Lower leg skin (tissue), 4 donors: ENCODE measurements around the gene WARS2. TPM values are rescaled to one million over a fixed set of nuclear protein-coding genes. Genes with fewer than 3 reads are reported as not detected.
A peak's percentile ranks its signal among the peaks of the same experiment; 100 is the strongest.

Experiments
- DNase-seq, 2 donors: peaks; one replicate each; pipeline ENCODE4 v3.0.0-alpha.2; 2019; ENCODE audit warnings: low spot score in 2 of 2
- H3K4me3 ChIP-seq: fragments of 200-600 bp; sonication (generic); 2 replicates; pipeline ENCODE4 v1.5.1; 2017; ENCODE audit warnings: mild to moderate bottlenecking, low read depth; ENCODE audit not compliant: poor library complexity, severe bottlenecking
- POLR2A ChIP-seq, 2 donors: fragments of 450-650 bp; IDR thresholded peaks; one replicate each; pipeline ENCODE4 v1.6.1; 2016 to 2017; ENCODE audit warnings: antibody characterized with exemption in 2 of 2, mild to moderate bottlenecking in 1 of 2, moderate library complexity in 1 of 2
- WGBS, 2 donors: methylation state at CpG; one replicate each; pipeline ENCODE4 v1.1.5; 2018; 5-methylcytosine and 5-hydroxymethylcytosine counted together
- intact Hi-C: fragments of 100-400 bp; cut with DNase I; formaldehyde crosslinking; loops from one replicate; pipeline ENCODE4 v1.15.0; 2023; ENCODE audit warnings: low total_unique reads
- total RNA-seq, 4 donors: library from RNA; depleted of rRNA; stranded (reverse); fragments of >200 nt; gene quantifications; one replicate each; pipeline ENCODE4 v1.1.0, GENCODE V29; 2016
- TF ChIP-seq, protein P1 (sequence below), 3 donors: fragments of 450-650 bp; IDR thresholded peaks; one replicate each; pipeline ENCODE4 v1.5.1; 2016; ENCODE audit warnings: antibody characterized with exemption in 3 of 3, mild to moderate bottlenecking in 3 of 3, moderate library complexity in 2 of 3

The WARS2 gene
- total RNA-seq, 4 donors from 2014 or later = 8.1 to 21.8 (median 13.2) TPM

GRCh38 chr1:118997225-118997624 lies 143.2 kb downstream of the WARS2 start:
- no peak for TF ChIP-seq POLR2A (IDR thresholded peaks at IDR 0.05)
- TF ChIP-seq, protein P1, sequence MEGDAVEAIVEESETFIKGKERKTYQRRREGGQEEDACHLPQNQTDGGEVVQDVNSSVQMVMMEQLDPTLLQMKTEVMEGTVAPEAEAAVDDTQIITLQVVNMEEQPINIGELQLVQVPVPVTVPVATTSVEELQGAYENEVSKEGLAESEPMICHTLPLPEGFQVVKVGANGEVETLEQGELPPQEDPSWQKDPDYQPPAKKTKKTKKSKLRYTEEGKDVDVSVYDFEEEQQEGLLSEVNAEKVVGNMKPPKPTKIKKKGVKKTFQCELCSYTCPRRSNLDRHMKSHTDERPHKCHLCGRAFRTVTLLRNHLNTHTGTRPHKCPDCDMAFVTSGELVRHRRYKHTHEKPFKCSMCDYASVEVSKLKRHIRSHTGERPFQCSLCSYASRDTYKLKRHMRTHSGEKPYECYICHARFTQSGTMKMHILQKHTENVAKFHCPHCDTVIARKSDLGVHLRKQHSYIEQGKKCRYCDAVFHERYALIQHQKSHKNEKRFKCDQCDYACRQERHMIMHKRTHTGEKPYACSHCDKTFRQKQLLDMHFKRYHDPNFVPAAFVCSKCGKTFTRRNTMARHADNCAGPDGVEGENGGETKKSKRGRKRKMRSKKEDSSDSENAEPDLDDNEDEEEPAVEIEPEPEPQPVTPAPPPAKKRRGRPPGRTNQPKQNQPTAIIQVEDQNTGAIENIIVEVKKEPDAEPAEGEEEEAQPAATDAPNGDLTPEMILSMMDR (IDR thresholded peaks at IDR 0.05) = no peak
- H3K4me3 ChIP-seq = no peak overlapping the region
- WGBS, 2 donors = 56% methylated on average over 7 of the region's 7 CpGs
- intact Hi-C loops = no loop called here
- peak in 1 of 2 donors; percentile 57 for DNase-seq

GRCh38 chr1:118995312-118996016 lies 145.0 kb downstream of the WARS2 start:
- intact Hi-C loops = no loop called here
- peak in 1 of 2 donors; percentile 70 for DNase-seq
- no peak for TF ChIP-seq POLR2A (IDR thresholded peaks at IDR 0.05)
- TF ChIP-seq, protein P1 (IDR thresholded peaks at IDR 0.05) = no peak
- 70 to 71% methylated on average over 3 of the region's 3 CpGs for whole genome bisulfite sequencing, 2 donors
- no peak overlapping the region for H3K4me3 ChIP-seq

DNA sequence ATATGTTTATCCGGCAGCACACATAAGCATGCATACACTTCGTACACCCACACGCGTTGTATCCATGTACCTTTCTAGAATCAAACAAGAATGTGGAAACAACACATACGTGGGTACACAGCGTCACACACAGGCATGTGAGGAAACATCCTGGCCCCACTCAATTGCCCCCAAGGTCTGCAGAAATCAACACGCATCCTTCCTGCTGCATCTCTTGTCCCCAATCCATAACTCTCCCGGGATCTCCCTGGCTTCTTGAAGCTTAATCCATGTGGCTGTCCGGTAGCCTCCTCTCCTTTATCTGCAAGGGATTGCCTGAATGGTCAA lies 146.8 kb downstream of the WARS2 start:
- no peak for TF ChIP-seq POLR2A (IDR thresholded peaks at IDR 0.05)
- TF ChIP-seq, protein P1 (IDR thresholded peaks at IDR 0.05) = no peak
- 37 to 41% methylated on average over 9 of the region's 9 CpGs for WGBS, 2 donors

GRCh38 chr1:118992868-118993699 lies 147.4 kb downstream of the WARS2 start:
- H3K4me3 ChIP-seq = no peak overlapping the region
- DNase-seq = peak in 1 of 2 donors; percentile 46
- 31 to 32% methylated on average over 50 to 53 of the region's 53 CpGs for WGBS, 2 donors
- TF ChIP-seq, protein P1 (IDR thresholded peaks at IDR 0.05) = no peak
- TF ChIP-seq POLR2A (IDR thresholded peaks at IDR 0.05) = no peak
- intact Hi-C loops = no loop called here

More for the DNA sequence above, 146.8 kb downstream of the WARS2 start:
- peak in 1 of 2 donors; percentile 74 for DNase-seq
- intact Hi-C loops = no loop called here
- H3K4me3 ChIP-seq = no peak overlapping the region

DNA sequence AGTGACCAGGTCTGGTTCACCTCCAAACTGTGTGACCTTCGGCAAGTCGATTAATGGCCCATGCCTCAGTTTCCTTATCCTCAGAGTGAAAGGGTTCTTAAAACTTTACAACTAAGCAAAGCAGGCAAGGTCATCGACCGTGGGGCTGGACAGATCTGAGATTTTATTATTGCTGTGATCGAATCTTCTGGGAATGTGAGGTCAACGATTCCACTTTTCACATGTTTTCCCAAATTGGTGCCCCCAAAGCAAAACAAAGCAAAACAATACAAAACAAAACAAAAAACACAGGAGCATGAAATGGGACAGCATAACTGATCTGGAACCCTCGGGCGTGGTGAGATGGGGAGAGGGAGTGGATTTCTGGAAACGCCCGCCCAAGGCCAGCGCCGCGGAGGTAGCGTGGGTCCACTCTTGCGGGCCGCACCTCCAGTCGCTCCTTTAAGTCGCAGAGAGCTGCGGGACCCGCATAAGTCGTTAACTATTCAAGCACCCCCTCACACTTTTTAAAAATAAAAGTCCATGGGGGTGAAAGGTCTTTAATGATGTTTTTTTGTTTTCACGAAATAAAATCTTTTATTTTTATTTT lies 148.1 kb downstream of the WARS2 start:
- no peak for DNase-seq
- no peak overlapping the region for H3K4me3 ChIP-seq
- TF ChIP-seq POLR2A (IDR thresholded peaks at IDR 0.05) = no peak
- TF ChIP-seq, protein P1 (IDR thresholded peaks at IDR 0.05) = no peak
- intact Hi-C loops = no loop called here
- WGBS, 2 donors = 32 to 44% methylated on average over 22 of the region's 22 CpGs
